Mesenchymal stem cell (in vitro differentiated cells and primary cell): Measurements from ENCODE around the gene PRRX2.

ENCODE experiments used
- DNase-seq: peaks from one replicate; pipeline ENCODE4 v3.0.0-alpha.2; 2013
- H2AFZ ChIP-seq: one replicate; pipeline ENCODE4 v1.6.1; 2013; ENCODE audit warnings: low read depth, mild to moderate bottlenecking, control low read depth, inconsistent platforms, low read length, moderate library complexity
- H2AK5ac ChIP-seq: 2 replicates; pipeline ENCODE4 v1.6.1; 2013; ENCODE audit warnings: low read length, moderate library complexity, mild to moderate bottlenecking, inconsistent platforms; ENCODE audit not compliant: severe bottlenecking
- H2BK120ac ChIP-seq: one replicate; pipeline ENCODE4 v1.6.1; 2013; ENCODE audit warnings: low read depth, mild to moderate bottlenecking, inconsistent platforms, low read length, moderate library complexity
- H2BK12ac ChIP-seq, 2 experiments: one replicate each; pipeline ENCODE4 v1.6.1; 2013; ENCODE audit warnings: inconsistent platforms in 2 of 2, low read length in 2 of 2, mild to moderate bottlenecking in 2 of 2, moderate library complexity in 2 of 2, control low read depth in 1 of 2
- H2BK15ac ChIP-seq: one replicate; pipeline ENCODE4 v1.6.1; 2013; ENCODE audit warnings: mild to moderate bottlenecking, low read depth, inconsistent platforms; ENCODE audit not compliant: poor library complexity, severe bottlenecking
- H2BK5ac ChIP-seq: 2 replicates; pipeline ENCODE4 v1.6.1; 2013; ENCODE audit warnings: low read depth, mild to moderate bottlenecking, low read length, control low read depth, inconsistent platforms; ENCODE audit not compliant: poor library complexity, severe bottlenecking
- H3K14ac ChIP-seq, 2 experiments: one replicate each; pipeline ENCODE4 v1.6.1; 2013; ENCODE audit warnings: inconsistent platforms in 2 of 2, low read length in 2 of 2, control low read depth in 1 of 2, mild to moderate bottlenecking in 1 of 2, moderate library complexity in 1 of 2
- H3K18ac ChIP-seq, 2 experiments: one replicate each; pipeline ENCODE4 v1.6.1; 2013; ENCODE audit warnings: inconsistent platforms in 2 of 2, low read length in 2 of 2, control low read depth in 1 of 2, low read depth in 1 of 2, mild to moderate bottlenecking in 1 of 2
- H3K23ac ChIP-seq, 2 experiments: one replicate each; pipeline ENCODE4 v1.6.1; 2013; ENCODE audit warnings: inconsistent platforms in 2 of 2, low read length in 2 of 2, mild to moderate bottlenecking in 2 of 2, moderate library complexity in 2 of 2, control low read depth in 1 of 2
- H3K27ac ChIP-seq: 2 replicates; pipeline ENCODE4 v1.5.1; 2013; ENCODE audit warnings: mild to moderate bottlenecking, moderate library complexity, low read length, control low read depth, inconsistent platforms; ENCODE audit not compliant: poor library complexity, severe bottlenecking
- H3K27me3 ChIP-seq, 2 experiments: 2 replicates each; pipeline versions ENCODE4 v1.6.1 to v1.7.0; 2013; ENCODE audit warnings: low read length in 2 of 2, mild to moderate bottlenecking in 2 of 2, moderate library complexity in 2 of 2, control low read depth in 1 of 2, inconsistent platforms in 1 of 2; ENCODE audit not compliant: control insufficient read depth in 1 of 2, insufficient read depth in 1 of 2
- H3K36me3 ChIP-seq, 2 experiments: 2 replicates each; pipeline versions ENCODE4 v1.6.1 to v1.7.0; 2013; ENCODE audit warnings: low read length in 2 of 2, control low read depth in 1 of 2, inconsistent platforms in 1 of 2, low read depth in 1 of 2, mild to moderate bottlenecking in 1 of 2; ENCODE audit not compliant: insufficient read depth in 2 of 2, control insufficient read depth in 1 of 2
- H3K4ac ChIP-seq, 2 experiments: one replicate each; pipeline ENCODE4 v1.6.1; 2013; ENCODE audit warnings: inconsistent platforms in 2 of 2, low read length in 2 of 2, mild to moderate bottlenecking in 2 of 2, moderate library complexity in 2 of 2, control low read depth in 1 of 2, low read depth in 1 of 2
- H3K4me1 ChIP-seq: 2 replicates; pipeline ENCODE4 v1.6.1; 2013; ENCODE audit warnings: low read depth, low read length, control low read depth; ENCODE audit not compliant: control insufficient read depth, insufficient read depth
- H3K4me2 ChIP-seq: 2 replicates; pipeline ENCODE4 v1.6.1; 2013; ENCODE audit warnings: low read length, mild to moderate bottlenecking, inconsistent platforms; ENCODE audit not compliant: poor library complexity, severe bottlenecking
- H3K4me3 ChIP-seq, 2 experiments: 2 replicates each; pipeline versions ENCODE4 v1.5.1 to v1.7.0; 2013; ENCODE audit warnings: low read length in 2 of 2, mild to moderate bottlenecking in 2 of 2, control low read depth in 1 of 2, low read depth in 1 of 2; ENCODE audit not compliant: insufficient read depth in 1 of 2
- H3K79me1 ChIP-seq: replicated peaks from 2 replicates; pipeline ENCODE4 v1.6.1; 2013; ENCODE audit warnings: mild to moderate bottlenecking, control low read depth, low read length, inconsistent platforms; ENCODE audit not compliant: poor library complexity, severe bottlenecking
- H3K9ac ChIP-seq: 2 replicates; pipeline ENCODE4 v1.7.0; 2013; ENCODE audit warnings: mild to moderate bottlenecking, low read length, moderate library complexity
- H3K9me3 ChIP-seq: 2 replicates; pipeline ENCODE4 v1.7.0; 2013; ENCODE audit warnings: mild to moderate bottlenecking, low read length; ENCODE audit not compliant: control insufficient read depth
- H4K8ac ChIP-seq: one replicate; pipeline ENCODE4 v1.6.1; 2013; ENCODE audit warnings: inconsistent platforms, mild to moderate bottlenecking, low read length, moderate library complexity
- H4K91ac ChIP-seq: one replicate; pipeline ENCODE4 v1.6.1; 2013; ENCODE audit warnings: mild to moderate bottlenecking, low read length, inconsistent platforms
- WGBS: methylation state at CpG from one replicate; pipeline ENCODE4 v1.1.7; 2013; ENCODE audit warnings: mixed read lengths; 5-methylcytosine and 5-hydroxymethylcytosine counted together

The PRRX2 gene

GRCh38 chr9:129752900-129753729 lies 87.7 kb downstream of the PRRX2 start, which contains the start of gene PTGES:
PTGES (minus strand) TSS chr9:129753042; CDS start chr9:129753012, 30 bp downstream.
- peak within 1 kb of the TSS in 1 of 2 experiments; percentile 94 for H3K14ac ChIP-seq
- no peaks in the 10 kb centered on the region for H3K79me1 ChIP-seq
- H3K9me3 ChIP-seq, result no peaks in the 10 kb centered on the region
- H4K91ac ChIP-seq, result peak within 1 kb of the TSS; percentile 97
- 34% methylated on average over 20 of the region's 23 CpGs for WGBS
- peak within 1 kb of the TSS; percentile 81 to 87 for H3K4ac ChIP-seq
- H3K27ac ChIP-seq, result no peak within 1 kb of the TSS
- H2BK120ac ChIP-seq, result peak within 1 kb of the TSS; percentile 78
- H2BK5ac ChIP-seq, result no peak within 1 kb of the TSS
- peak; percentile 92 for DNase-seq
- H3K27me3 ChIP-seq, result peaks cover 0 to 28% of the 10 kb centered on the region in 2 experiments
- no peak within 1 kb of the TSS for H2AK5ac ChIP-seq
- H2BK12ac ChIP-seq, result peak within 1 kb of the TSS; percentile 99
- H3K9ac ChIP-seq, result peak within 1 kb of the TSS; percentile 92
- peak within 1 kb of the TSS; percentile 36 for H2AFZ ChIP-seq
- peaks cover 19% of the 10 kb centered on the region for H3K4me1 ChIP-seq
- peak within 1 kb of the TSS; percentile 95 for H2BK15ac ChIP-seq
- peak within 1 kb of the TSS; percentile 89 for H4K8ac ChIP-seq
- H3K36me3 ChIP-seq, result peaks cover 0 to 16% of the 10 kb centered on the region in 2 experiments
- peak within 1 kb of the TSS; percentile 41 to 90 for H3K23ac ChIP-seq
- H3K18ac ChIP-seq, result peak within 1 kb of the TSS; percentile 90 to 96
- peak within 1 kb of the TSS; percentile 56 for H3K4me2 ChIP-seq
- H3K4me3 ChIP-seq, result peak within 1 kb of the TSS; percentile 9 to 91

GRCh38 chr9:129755151-129755550 lies 89.7 kb downstream of the PRRX2 start:
- H2BK120ac ChIP-seq, result no peak overlapping the region
- no peak overlapping the region for H2BK5ac ChIP-seq
- no peak overlapping the region for H4K8ac ChIP-seq
- peaks cover 14% of the 10 kb centered on the region for H3K4me1 ChIP-seq
- no peak overlapping the region for H3K23ac ChIP-seq
- no peak overlapping the region for H3K4ac ChIP-seq
- no peaks in the 10 kb centered on the region for H3K79me1 ChIP-seq
- no peak overlapping the region for H3K4me3 ChIP-seq
- H3K27me3 ChIP-seq, result peaks cover 0 to 28% of the 10 kb centered on the region in 2 experiments
- no peak overlapping the region for H3K14ac ChIP-seq
- no peak overlapping the region for H2AFZ ChIP-seq
- H3K36me3 ChIP-seq, result no peaks in the 10 kb centered on the region
- H2BK15ac ChIP-seq, result no peak overlapping the region
- 95% methylated on average over 5 of the region's 5 CpGs for WGBS
- no peak for DNase-seq
- no peaks in the 10 kb centered on the region for H3K9me3 ChIP-seq
- no peak overlapping the region for H3K27ac ChIP-seq
- H4K91ac ChIP-seq, result no peak overlapping the region
- peak overlapping the region in 1 of 2 experiments; percentile 10 for H2BK12ac ChIP-seq
- no peak overlapping the region for H3K4me2 ChIP-seq
- no peak overlapping the region for H3K18ac ChIP-seq
- H2AK5ac ChIP-seq, result no peak overlapping the region
- no peak overlapping the region for H3K9ac ChIP-seq

- Histone ChIP-seq H4K8ac (no peak overlapping the region), H3K27me3 (peaks cover 0 to 28% of the 10 kb centered on the region in 2 experiments), H2AK5ac (no peak overlapping the region), H3K4me1 (peaks cover 11% of the 10 kb centered on the region), H3K4ac (peak overlapping the region; percentile 1 to 9), H3K9ac (no peak overlapping the region), H3K4me2 (no peak overlapping the region), H3K23ac (no peak overlapping the region), H4K91ac (no peak overlapping the region), H3K79me1 (no peaks in the 10 kb centered on the region), H2BK120ac (no peak overlapping the region), H2BK5ac (no peak overlapping the region), H2BK12ac (peak overlapping the region in 1 of 2 experiments; percentile 82), H3K14ac (peak overlapping the region in 1 of 2 experiments; percentile 58), H3K4me3 (no peak overlapping the region), H2AFZ (no peak overlapping the region), H3K9me3 (no peaks in the 10 kb centered on the region), H3K27ac (no peak overlapping the region), H3K18ac (peak overlapping the region in 1 of 2 experiments; percentile 42), H3K36me3 (no peaks in the 10 kb centered on the region), H2BK15ac (no peak overlapping the region)
- DNase-seq, result no peak
- WGBS, result 97% methylated on average over 6 of the region's 6 CpGs
Observed at GRCh38 chr9:129756191-129756590, 90.7 kb downstream of the PRRX2 start.

- Histone ChIP-seq H3K4ac (peak overlapping the region in 1 of 2 experiments; percentile 35), H2BK120ac (no peak overlapping the region), H3K9me3 (no peaks in the 10 kb centered on the region), H3K4me1 (peaks cover 15% of the 10 kb centered on the region), H2AFZ (no peak overlapping the region), H3K9ac (peak overlapping the region; percentile 58), H3K27me3 (peaks cover 0 to 22% of the 10 kb centered on the region in 2 experiments), H2BK5ac (no peak overlapping the region), H3K18ac (peak overlapping the region in 1 of 2 experiments; percentile 53), H3K79me1 (no peaks in the 10 kb centered on the region), H2BK15ac (no peak overlapping the region), H3K4me2 (no peak overlapping the region), H3K14ac (no peak overlapping the region), H4K91ac (no peak overlapping the region), H2BK12ac (peak overlapping the region; percentile 38 to 75), H3K27ac (no peak overlapping the region), H4K8ac (peak overlapping the region; percentile 7), H3K4me3 (no peak overlapping the region), H2AK5ac (no peak overlapping the region), H3K36me3 (no peaks in the 10 kb centered on the region), H3K23ac (no peak overlapping the region)
- 73% methylated on average over 9 of the region's 9 CpGs for WGBS
- DNase-seq, result peak; percentile 33
Observed at GRCh38 chr9:129757045-129757444, 91.6 kb downstream of the PRRX2 start.
